GM12873 (cell line): Measurements from ENCODE around the gene SAFB.

ENCODE experiments used
- CTCF ChIP-seq: IDR thresholded peaks from 2 replicates; pipeline ENCODE4 v1.5.1; 2012; ENCODE audit warnings: low read depth, mild to moderate bottlenecking, moderate library complexity, low read length, control low read depth; ENCODE audit not compliant: insufficient read depth; ENCODE audit errors: missing control alignments

The SAFB gene

GRCh38 chr19:5643060-5643459 lies 20.2 kb downstream of the SAFB start:
- TF ChIP-seq CTCF: no peak

GRCh38 chr19:5644037-5644436 lies 21.2 kb downstream of the SAFB start:
- TF ChIP-seq CTCF: no peak

GRCh38 chr19:5645409-5645808 lies 22.5 kb downstream of the SAFB start:
- no peak for TF ChIP-seq CTCF

- TF ChIP-seq CTCF: no peak
These were observed 23.8 kb downstream of the SAFB start for GRCh38 chr19:5646703-5647102.

GRCh38 chr19:5648464-5648863 lies 25.6 kb downstream of the SAFB start:
- TF ChIP-seq CTCF: no peak

- TF ChIP-seq CTCF: peak; percentile 27
These were observed 28.5 kb downstream of the SAFB start for GRCh38 chr19:5651361-5651760.

- no peak for TF ChIP-seq CTCF
These were observed 29.4 kb downstream of the SAFB start for GRCh38 chr19:5652261-5652660.
